ENCODE measurements around the gene SBNO1.
"Not testable (repeated sequence)": the region's sequence is repeated elsewhere in the genome, so short reads cannot be mapped to it uniquely, and the experiment has no call there.

The SBNO1 gene

DNA sequence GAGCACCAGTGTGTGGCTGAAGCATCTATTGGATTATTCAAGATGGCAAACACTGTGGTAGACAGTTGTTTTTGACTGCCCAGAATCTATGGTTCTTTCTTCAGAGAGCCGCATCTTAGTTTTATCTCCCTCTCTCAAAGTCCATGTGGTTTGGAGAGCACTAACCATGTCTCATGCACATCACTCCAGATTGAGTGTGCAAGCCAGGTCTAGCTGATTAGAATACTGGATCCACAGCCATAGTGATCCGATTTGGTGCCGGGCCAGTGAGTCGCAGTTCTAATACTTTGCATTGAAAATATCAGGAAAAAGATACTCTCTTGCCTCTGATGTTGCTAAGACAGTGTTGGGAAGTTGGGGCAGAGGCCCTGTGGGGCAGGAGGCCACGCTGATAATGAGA is 4.6 kb upstream of the SBNO1 start:
- DNase-seq = no peak
- no peak overlapping the region for H3K27ac ChIP-seq
- in situ Hi-C loops (cut with HindIII; ENCODE audit: low pct_ligation_motif_present, low sequenced_read_pairs) = no loop called here
- H3K4me3 ChIP-seq (ENCODE audit: low read depth, low read length) = no peak overlapping the region
- H3K27me3 ChIP-seq (replicated peaks) = no peaks in the 10 kb centered on the region
- H3K36me3 ChIP-seq (replicated peaks) = peaks cover 4% of the 10 kb centered on the region
- TF ChIP-seq, protein P1, sequence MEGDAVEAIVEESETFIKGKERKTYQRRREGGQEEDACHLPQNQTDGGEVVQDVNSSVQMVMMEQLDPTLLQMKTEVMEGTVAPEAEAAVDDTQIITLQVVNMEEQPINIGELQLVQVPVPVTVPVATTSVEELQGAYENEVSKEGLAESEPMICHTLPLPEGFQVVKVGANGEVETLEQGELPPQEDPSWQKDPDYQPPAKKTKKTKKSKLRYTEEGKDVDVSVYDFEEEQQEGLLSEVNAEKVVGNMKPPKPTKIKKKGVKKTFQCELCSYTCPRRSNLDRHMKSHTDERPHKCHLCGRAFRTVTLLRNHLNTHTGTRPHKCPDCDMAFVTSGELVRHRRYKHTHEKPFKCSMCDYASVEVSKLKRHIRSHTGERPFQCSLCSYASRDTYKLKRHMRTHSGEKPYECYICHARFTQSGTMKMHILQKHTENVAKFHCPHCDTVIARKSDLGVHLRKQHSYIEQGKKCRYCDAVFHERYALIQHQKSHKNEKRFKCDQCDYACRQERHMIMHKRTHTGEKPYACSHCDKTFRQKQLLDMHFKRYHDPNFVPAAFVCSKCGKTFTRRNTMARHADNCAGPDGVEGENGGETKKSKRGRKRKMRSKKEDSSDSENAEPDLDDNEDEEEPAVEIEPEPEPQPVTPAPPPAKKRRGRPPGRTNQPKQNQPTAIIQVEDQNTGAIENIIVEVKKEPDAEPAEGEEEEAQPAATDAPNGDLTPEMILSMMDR (IDR thresholded peaks at IDR 0.05; ENCODE audit: low read depth, low read length, missing control alignments) = no peak

DNA sequence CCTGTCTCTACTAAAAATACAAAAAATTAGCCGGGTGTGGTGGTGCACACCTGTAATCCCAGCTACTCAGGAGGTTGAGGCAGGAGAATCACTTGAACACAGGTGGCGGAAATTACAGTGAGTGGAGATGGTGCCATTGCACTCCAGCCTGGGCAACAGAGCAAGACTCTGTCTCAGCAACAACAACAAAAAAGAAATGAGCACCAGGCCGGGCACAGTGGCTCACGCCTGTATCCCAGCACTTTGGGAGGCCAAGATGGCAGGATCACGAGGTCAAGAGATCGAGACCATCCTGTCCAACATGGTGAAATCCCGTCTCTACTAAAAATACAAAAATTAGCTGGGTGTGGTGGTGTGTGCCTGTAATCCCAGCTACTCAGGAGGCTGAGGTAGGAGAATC is 3.8 kb upstream of the SBNO1 start:
- H3K4me3 ChIP-seq (ENCODE audit: low read depth, low read length); H3K27me3 ChIP-seq (replicated peaks); H3K27ac ChIP-seq; H3K36me3 ChIP-seq (replicated peaks); DNase-seq; in situ Hi-C loops (cut with HindIII; ENCODE audit: low pct_ligation_motif_present, low sequenced_read_pairs): not testable (repeated sequence)

DNA sequence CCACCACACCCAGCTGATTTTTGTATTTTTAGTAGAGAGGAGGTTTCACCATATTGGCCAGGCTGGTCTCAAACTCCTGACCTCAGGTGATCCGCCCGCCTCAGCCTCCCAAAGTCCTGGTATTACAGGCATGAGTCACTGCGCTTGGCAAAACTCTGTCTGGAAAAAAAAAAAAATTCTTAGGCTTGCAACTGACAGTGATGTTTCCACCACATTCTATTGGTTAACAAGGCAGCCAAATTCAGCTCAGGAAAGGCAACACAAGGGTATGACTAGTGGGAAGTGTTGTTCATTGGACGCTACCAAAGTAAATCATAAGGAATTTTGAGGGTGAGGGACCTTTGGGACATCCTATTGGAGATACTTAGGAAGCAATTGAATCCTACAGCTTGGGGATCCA is 2.9 kb upstream of the SBNO1 start:
- no peaks in the 10 kb centered on the region for H3K27me3 ChIP-seq (replicated peaks)
- H3K36me3 ChIP-seq (replicated peaks) = peaks cover 5% of the 10 kb centered on the region
- no peak overlapping the region for H3K4me3 ChIP-seq (ENCODE audit: low read depth, low read length)
- in situ Hi-C loops (cut with HindIII; ENCODE audit: low pct_ligation_motif_present, low sequenced_read_pairs) = no loop called here
- DNase-seq = no peak
- H3K27ac ChIP-seq = no peak overlapping the region
- TF ChIP-seq, protein P1 (IDR thresholded peaks at IDR 0.05; ENCODE audit: low read depth, low read length, missing control alignments) = no peak

DNA sequence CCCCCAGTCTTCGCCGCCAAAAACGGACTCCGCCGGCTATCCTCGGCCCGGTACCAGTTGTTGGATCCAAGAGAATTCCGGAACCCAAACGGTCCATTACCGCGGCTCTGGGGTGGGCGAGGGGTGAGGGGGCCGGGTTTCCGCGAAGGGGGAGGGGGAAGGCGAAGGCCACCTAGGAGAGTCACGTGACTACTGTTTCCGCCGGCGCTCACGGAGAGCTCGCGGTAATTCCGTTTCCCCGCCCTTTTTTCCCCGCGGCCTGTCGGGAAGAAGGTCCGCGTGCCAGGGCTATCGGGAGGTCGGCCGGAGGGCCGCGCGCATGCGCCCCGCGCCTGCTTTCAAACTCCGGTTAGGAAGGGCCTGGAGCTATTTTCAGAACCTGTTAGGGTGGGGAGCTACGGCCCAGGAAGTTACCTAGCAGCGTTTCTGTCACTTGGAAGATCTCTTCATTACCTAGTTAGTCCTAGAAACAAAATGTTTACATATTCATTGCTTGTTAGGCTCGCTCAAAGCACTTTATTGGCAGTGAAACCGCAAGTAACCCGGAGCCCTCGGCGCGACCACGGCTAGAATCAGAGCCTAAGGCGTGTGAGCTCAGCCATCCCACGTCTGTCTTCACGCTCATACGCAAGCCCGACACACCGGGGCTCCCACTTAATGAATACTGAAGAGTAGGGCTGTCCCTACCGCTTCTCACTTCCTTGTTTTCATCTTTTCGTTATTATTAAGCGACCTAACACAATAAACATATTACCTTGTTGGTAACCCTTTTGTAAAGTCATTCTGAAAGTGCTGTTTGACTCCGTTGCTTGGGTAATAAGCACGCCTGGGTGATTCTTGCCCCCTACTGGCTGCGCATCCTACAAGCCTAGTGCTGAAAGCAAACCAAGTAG is 624 bp upstream of the SBNO1 start:
- DNase-seq = peak; percentile 96
- peaks cover 5% of the 10 kb centered on the region for H3K36me3 ChIP-seq (replicated peaks)
- H3K27me3 ChIP-seq (replicated peaks) = no peaks in the 10 kb centered on the region
- in situ Hi-C loops (cut with HindIII; ENCODE audit: low pct_ligation_motif_present, low sequenced_read_pairs) = no loop called here
- TF ChIP-seq, protein P1 (IDR thresholded peaks at IDR 0.05; ENCODE audit: low read depth, low read length, missing control alignments) = peak; percentile 94
- peak overlapping the region; percentile 97 for H3K27ac ChIP-seq
- peak overlapping the region; percentile 89 for H3K4me3 ChIP-seq (ENCODE audit: low read depth, low read length)

DNA sequence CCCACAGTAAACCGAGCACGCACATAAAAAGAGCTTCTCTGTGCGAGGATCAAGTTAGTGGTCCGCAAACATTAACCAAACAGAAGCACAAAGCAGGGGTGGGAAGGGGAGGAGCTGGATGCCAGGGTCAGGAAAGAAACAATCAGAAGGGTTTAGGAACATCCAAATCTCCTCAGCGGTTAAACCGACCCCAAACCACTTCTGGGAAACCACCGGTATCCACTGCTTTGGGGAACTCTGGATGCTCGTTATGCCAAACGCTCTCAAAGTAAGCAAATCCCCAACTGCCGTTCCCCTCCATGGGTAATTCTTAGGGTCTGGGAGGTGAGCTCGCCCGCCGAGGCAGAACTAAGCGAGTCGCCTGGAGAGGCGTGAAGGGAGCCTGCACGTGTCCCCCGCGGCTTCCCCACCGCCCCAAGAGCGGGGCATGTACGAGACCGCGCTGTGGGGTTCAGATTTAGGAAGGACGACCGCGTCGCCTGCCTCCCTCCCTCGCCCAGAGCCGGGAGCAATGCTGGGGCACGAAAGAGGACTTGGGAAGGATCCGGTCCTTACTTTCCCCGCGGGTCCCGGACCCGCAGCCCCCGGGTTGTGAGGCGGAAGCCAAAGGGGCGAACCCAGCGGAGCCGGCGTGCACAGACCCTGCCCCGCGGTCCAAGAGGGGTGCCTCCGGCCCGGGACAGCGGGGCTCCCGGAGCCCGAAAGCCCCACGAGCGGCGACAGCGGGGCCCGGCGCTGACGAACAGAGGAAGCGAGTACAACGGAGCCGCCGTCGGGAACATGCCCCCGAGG is 711 bp downstream of the SBNO1 start:
- DNase-seq = no peak

DNA sequence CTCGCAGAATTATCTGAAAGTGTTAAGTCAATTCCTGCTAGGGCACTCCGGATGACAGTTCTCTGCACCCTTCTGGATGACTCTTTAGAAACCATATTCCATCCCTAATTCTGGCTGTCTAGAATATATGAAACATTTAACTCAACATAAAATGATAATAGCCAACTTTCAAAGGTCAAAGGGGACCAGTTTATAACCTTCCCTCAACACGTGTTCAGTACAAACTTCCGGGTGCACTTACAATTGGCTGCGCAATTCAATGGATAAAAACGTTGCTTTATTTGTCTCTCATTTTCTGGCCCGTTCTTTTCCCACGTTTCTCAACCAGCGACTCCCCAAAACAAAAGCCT is 1.3 kb downstream of the SBNO1 start:
- Histone ChIP-seq H3K27me3 (replicated peaks) (no peaks in the 10 kb centered on the region), H3K27ac (peak overlapping the region; percentile 97), H3K4me3 (ENCODE audit: low read depth, low read length) (peak overlapping the region; percentile 89), H3K36me3 (replicated peaks) (peaks cover 5% of the 10 kb centered on the region)
- peak; percentile 21 for DNase-seq
- TF ChIP-seq, protein P1 (IDR thresholded peaks at IDR 0.05; ENCODE audit: low read depth, low read length, missing control alignments) = no peak
- in situ Hi-C loops (cut with HindIII; ENCODE audit: low pct_ligation_motif_present, low sequenced_read_pairs) = no loop called here

More for the DNA sequence above, 711 bp downstream of the SBNO1 start:
- H3K36me3 ChIP-seq (replicated peaks) = peaks cover 5% of the 10 kb centered on the region
- no peaks in the 10 kb centered on the region for H3K27me3 ChIP-seq (replicated peaks)
- in situ Hi-C loops (cut with HindIII; ENCODE audit: low pct_ligation_motif_present, low sequenced_read_pairs) = no loop called here
- peak overlapping the region; percentile 89 for H3K4me3 ChIP-seq (ENCODE audit: low read depth, low read length)
- TF ChIP-seq, protein P1 (IDR thresholded peaks at IDR 0.05; ENCODE audit: low read depth, low read length, missing control alignments) = no peak
- H3K27ac ChIP-seq = peak overlapping the region; percentile 97

Measured in brain microvascular endothelial cell (primary cell).